KMS-11 (cell line): Measurements from ENCODE around the gene LSS.

ENCODE experiments used
- H2AFZ ChIP-seq: fragments of 200-600 bp; sonication (generic); 2 replicates; pipeline ENCODE4 v1.6.1; 2016; ENCODE audit warnings: antibody characterized with exemption, mixed run types, low read depth
- H3K27ac ChIP-seq: fragments of 200-600 bp; sonication (generic); 2 replicates; pipeline ENCODE4 v1.6.1; 2016; ENCODE audit warnings: mild to moderate bottlenecking, mixed run types
- H3K27me3 ChIP-seq: fragments of 200-600 bp; sonication (generic); 2 replicates; pipeline ENCODE4 v1.6.1; 2017; ENCODE audit warnings: mild to moderate bottlenecking, low read depth, mixed run types, moderate library complexity; ENCODE audit not compliant: insufficient read depth
- H3K36me3 ChIP-seq: fragments of 200-600 bp; sonication (generic); 2 replicates; pipeline ENCODE4 v1.6.1; 2017; ENCODE audit warnings: mild to moderate bottlenecking, mixed run types; ENCODE audit not compliant: insufficient read depth
- H3K4me1 ChIP-seq: fragments of 200-600 bp; sonication (generic); 2 replicates; pipeline ENCODE4 v1.6.1; 2016; ENCODE audit warnings: mild to moderate bottlenecking, low read depth, mixed run types; ENCODE audit not compliant: poor library complexity, severe bottlenecking
- H3K4me2 ChIP-seq: fragments of 200-600 bp; sonication (generic); 2 replicates; pipeline ENCODE4 v1.7.0; 2016; ENCODE audit warnings: mild to moderate bottlenecking, mixed run types
- H3K4me3 ChIP-seq: fragments of 200-600 bp; sonication (generic); IDR thresholded peaks from 2 replicates; pipeline ENCODE4 v1.6.1; 2017; ENCODE audit warnings: low read depth, low read length, mixed read lengths; ENCODE audit not compliant: insufficient read depth
- H3K79me2 ChIP-seq: fragments of 200-600 bp; sonication (generic); 2 replicates; pipeline ENCODE4 v1.6.1; 2016; ENCODE audit warnings: low read depth, mixed run types; ENCODE audit not compliant: insufficient read depth
- H3K9ac ChIP-seq: fragments of 200-600 bp; sonication (generic); 2 replicates; pipeline ENCODE4 v1.6.1; 2016; ENCODE audit warnings: mild to moderate bottlenecking, mixed run types
- H4K20me1 ChIP-seq: fragments of 200-600 bp; sonication (generic); 2 replicates; pipeline ENCODE4 v1.6.1; 2016; ENCODE audit warnings: mild to moderate bottlenecking, mixed run types; ENCODE audit not compliant: insufficient read depth
- TF ChIP-seq, protein P1 (sequence below): fragments of 200-600 bp; sonication (generic); conservative IDR thresholded peaks from 2 replicates; pipeline ENCODE4 v1.6.1; 2017; ENCODE audit warnings: low read depth, mild to moderate bottlenecking, antibody characterized with exemption, low read length, moderate library complexity, mixed read lengths

Gene LSS

DNA sequence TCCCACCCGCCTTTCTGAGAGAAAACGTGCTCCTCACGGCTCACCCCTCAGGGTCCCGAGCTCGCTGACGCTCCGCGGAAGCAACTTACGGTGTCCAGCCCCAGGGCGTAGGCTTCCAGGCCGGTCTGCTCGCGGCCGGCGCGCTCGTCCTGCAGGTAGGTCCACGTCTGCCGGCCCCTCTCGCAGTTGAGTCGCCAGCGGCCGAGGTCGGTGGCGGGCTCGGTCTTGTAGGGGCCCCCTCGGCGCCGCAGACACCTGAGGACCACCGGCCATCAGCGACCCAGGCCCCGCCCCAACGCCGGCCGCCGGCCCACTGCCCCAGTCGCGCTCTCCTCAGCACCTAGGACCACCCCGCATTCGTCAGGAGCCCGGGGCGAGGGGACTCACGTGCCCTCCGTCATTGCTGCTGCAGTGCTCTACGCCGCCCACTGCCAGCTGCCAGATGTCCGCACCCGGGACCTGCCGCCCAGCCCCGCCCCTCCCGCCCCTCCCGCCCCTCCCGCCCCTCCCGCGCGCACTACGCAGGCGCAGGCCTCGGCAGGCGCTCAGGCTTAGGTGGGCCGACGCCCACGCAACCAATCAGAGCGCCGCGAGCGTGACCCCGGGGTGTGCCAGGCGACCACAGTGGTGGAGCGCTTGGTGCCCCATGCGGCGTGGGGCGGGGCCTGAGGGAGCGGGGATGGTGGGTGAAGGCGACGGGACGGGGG lies at the start of gene LSS:
TSS of gene LSS (minus strand) at position 430 of the 707 bp plus-strand sequence. CDS start at position 401, 29 bp downstream.
- Histone ChIP-seq H3K9ac (peak within 1 kb of the TSS; percentile 94), H3K4me3 (no peak within 1 kb of the TSS), H3K4me1 (peaks cover 43% of the 10 kb centered on the region), H3K27me3 (no peaks in the 10 kb centered on the region), H2AFZ (peak within 1 kb of the TSS; percentile 80), H4K20me1 (0 out of 2 replicates have a peak, but pooled peaks cover 15% of the 10 kb centered on the region), H3K4me2 (peak within 1 kb of the TSS; percentile 80), H3K79me2 (peaks cover 77% of the 10 kb centered on the region), H3K36me3 (no peaks in the 10 kb centered on the region), H3K27ac (peak within 1 kb of the TSS; percentile 78)
- TF ChIP-seq, protein P1, sequence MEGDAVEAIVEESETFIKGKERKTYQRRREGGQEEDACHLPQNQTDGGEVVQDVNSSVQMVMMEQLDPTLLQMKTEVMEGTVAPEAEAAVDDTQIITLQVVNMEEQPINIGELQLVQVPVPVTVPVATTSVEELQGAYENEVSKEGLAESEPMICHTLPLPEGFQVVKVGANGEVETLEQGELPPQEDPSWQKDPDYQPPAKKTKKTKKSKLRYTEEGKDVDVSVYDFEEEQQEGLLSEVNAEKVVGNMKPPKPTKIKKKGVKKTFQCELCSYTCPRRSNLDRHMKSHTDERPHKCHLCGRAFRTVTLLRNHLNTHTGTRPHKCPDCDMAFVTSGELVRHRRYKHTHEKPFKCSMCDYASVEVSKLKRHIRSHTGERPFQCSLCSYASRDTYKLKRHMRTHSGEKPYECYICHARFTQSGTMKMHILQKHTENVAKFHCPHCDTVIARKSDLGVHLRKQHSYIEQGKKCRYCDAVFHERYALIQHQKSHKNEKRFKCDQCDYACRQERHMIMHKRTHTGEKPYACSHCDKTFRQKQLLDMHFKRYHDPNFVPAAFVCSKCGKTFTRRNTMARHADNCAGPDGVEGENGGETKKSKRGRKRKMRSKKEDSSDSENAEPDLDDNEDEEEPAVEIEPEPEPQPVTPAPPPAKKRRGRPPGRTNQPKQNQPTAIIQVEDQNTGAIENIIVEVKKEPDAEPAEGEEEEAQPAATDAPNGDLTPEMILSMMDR = no peak

DNA sequence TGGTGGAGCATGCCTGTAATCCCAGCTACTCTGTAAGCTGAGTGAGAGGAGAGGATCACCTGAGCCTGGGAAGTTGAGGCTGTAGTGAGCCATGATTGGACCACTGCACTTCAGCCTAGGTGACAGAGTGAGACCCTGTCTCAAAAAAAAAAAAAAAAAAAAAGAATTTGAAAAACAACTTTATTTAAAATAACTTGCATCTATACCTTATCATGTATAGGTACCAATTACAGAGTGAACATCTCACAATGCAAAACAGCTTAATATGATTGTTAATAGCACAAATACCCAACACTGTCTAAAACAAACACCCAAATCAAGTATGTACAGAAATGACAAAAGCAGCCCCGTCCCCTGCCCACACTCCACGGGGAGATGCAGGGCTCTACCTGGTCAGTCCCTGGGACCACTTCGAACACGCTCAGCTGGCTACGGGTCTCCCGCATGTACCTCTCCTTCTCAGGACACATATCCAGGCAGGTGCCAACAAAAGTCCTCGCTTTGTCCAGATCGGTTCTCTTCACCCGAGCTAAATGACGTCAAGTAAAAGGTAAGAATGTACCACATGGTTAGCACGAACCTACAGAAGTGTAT lies 46.3 kb upstream of the LSS start:
- Histone ChIP-seq H3K4me3 (no peak overlapping the region), H3K4me2 (no peak overlapping the region), H2AFZ (no peak overlapping the region), H3K27me3 (no peaks in the 10 kb centered on the region), H3K79me2 (peaks cover 10% of the 10 kb centered on the region; the same call in 1 of the 2 replicates), H3K27ac (no peak overlapping the region), H4K20me1 (no peaks in the 10 kb centered on the region), H3K9ac (no peak overlapping the region), H3K4me1 (no peaks in the 10 kb centered on the region), H3K36me3 (peaks cover 27% of the 10 kb centered on the region)
- TF ChIP-seq, protein P1 = no peak

- Histone ChIP-seq H3K27me3 (no peaks in the 10 kb centered on the region), H3K79me2 (no peaks in the 10 kb centered on the region; the same call in 1 of the 2 replicates), H3K9ac (no peak overlapping the region), H2AFZ (no peak overlapping the region), H3K36me3 (peaks cover 19% of the 10 kb centered on the region), H3K27ac (no peak overlapping the region), H3K4me1 (no peaks in the 10 kb centered on the region), H4K20me1 (no peaks in the 10 kb centered on the region), H3K4me3 (no peak overlapping the region), H3K4me2 (no peak overlapping the region)
- TF ChIP-seq, protein P1 = no peak
Measured at GRCh38 chr21:46273341-46273740, 44.8 kb upstream of the LSS start.

- Histone ChIP-seq H3K27ac (no peak overlapping the region), H3K79me2 (no peaks in the 10 kb centered on the region), H3K4me3 (no peak overlapping the region), H3K9ac (no peak overlapping the region), H4K20me1 (no peaks in the 10 kb centered on the region), H3K27me3 (no peaks in the 10 kb centered on the region), H3K4me1 (no peaks in the 10 kb centered on the region), H3K4me2 (no peak overlapping the region), H2AFZ (no peak overlapping the region), H3K36me3 (peaks cover 9% of the 10 kb centered on the region; the same call in 1 of the 2 replicates)
- TF ChIP-seq, protein P1 = no peak
Measured at GRCh38 chr21:46269466-46269865, 40.9 kb upstream of the LSS start.
